ENCODE results near the gene TEKT4.
"Not testable (repeated sequence)": the region's sequence is repeated elsewhere in the genome, so short reads cannot be mapped to it uniquely, and the experiment has no call there.

TEKT4 gene

GRCh38 chr2:94876523-94876863 lies 5.3 kb downstream of the TEKT4 start:
- DNase-seq (ENCODE audit: low spot score), result no peak

DNA sequence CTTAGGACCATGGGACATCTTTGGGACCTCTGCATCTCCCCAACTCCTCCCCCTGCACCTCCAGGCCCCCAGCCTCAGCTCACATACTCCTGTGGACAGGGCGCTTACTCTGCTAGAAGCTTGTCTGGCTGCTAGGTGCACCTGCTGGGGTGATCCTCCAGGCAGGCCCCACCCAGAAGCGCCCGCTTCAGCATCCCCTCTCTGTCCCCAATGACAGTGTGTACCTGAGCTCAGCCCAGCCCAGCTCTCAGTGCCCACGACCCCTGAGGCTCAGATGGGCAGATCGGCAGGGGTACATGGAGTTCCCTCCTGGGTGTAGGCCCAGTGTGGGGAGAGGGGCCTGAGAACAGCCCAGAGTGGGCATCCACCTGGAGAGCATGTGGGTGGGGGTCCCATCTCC lies 5.9 kb downstream of the TEKT4 start:
- DNase-seq (ENCODE audit: low spot score), result no peak

GRCh38 chr2:94878575-94878974 lies 7.3 kb downstream of the TEKT4 start:
- DNase-seq (ENCODE audit: low spot score), result not testable (repeated sequence)

DNA sequence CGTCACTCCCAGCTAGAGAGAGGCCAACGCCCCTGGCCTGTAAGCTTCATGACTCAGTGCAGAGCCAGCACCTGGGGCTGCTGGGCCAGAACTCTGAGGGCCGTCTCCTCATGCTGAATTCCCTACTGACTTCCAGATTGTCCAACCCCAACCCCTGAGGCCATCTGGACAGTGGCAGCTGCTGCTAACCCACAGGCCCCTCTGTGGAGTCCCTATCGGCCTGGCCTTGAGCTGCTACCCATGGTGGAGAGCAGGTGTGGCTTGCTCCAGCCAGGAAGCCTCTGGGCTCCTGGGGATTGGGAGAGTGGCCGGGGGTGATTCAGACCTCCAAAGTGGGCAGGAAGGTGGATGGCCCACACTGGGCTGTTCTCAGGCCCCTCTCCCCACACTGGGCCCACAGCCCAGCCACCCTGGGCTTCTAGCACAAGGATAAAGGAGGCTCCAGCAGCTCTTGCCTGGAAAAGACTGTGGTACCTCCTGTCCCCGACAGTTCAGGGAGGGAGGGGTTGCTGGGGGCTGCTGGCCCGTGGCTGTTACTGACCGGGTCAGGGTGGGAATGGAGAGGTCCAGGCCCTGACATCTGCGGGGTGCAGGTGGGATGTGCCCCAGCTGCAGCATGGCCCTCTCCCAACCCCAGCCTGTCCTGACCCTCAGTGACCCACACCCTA lies 8.2 kb downstream of the TEKT4 start:
- DNase-seq (ENCODE audit: low spot score), result no peak

DNA sequence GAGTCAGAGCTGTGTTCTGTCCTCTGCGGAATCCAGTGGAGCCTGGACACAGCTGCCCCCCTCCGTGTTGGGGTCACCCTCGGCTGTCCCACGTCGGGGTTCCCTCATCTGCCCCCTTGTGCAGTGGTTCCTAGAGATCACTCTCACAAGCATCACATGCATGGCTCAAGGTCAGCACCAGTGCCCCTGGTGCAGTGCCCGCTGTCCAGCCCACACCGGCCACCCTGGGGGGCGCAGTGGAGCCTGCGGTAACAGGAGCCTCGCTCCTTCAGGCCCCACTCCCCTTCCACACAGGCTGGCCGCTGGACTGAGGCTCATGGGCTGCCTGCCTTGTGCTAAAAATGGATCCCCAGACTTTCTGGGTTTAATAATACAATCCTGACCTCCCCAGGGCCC lies 8.8 kb downstream of the TEKT4 start:
- no peak for DNase-seq (ENCODE audit: low spot score)

DNA sequence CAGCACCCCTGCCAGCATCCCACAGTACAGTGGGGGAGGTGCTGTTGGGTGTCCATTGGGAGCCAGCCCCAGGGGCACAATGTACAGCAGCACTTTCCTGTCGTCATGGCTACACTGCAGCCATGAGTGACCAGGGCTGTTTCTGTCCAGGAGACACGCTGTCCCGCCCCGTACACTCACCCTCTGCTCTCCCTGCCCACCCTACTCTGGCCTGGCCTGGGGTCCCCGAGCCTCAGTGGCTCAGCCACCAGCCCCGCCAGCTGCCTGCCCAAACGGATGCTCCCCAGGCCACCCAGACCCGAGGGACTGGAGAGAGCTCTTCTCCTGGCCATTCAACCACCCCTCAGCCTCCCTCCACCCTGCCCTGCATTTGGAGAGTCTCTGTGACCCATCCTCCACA lies 9.3 kb downstream of the TEKT4 start:
- DNase-seq (ENCODE audit: low spot score), result no peak

- DNase-seq (ENCODE audit: low spot score), result no peak
These were observed 9.8 kb downstream of the TEKT4 start for GRCh38 chr2:94881070-94881469.

- no peak for DNase-seq (ENCODE audit: low spot score)
These were observed 19.0 kb downstream of the TEKT4 start for GRCh38 chr2:94890234-94890633.

GRCh38 chr2:94895273-94895672 lies 24.0 kb downstream of the TEKT4 start:
- DNase-seq (ENCODE audit: low spot score), result not testable (repeated sequence)

DNA sequence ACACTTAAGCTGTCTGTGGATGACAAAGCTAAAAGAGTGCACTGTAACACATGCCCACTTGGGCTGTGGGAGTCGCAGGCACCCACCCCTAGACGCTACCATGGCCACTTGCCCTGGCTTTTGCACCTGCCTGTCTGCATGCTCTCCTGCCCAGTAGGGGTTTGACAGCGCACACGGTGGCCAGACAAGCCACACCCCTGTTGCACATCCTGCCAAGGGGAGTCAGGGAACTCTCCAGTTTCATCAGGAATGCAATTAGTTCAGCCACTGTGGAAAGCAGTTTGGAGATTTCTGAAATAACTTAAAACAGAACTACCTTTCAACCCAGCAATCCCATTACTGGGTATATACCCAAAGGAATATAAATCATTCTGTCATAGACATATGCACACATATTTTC lies 35.7 kb downstream of the TEKT4 start:
- DNase-seq (ENCODE audit: low spot score), result not testable (repeated sequence)

- no peak for DNase-seq (ENCODE audit: low spot score)
These were observed 52.0 kb downstream of the TEKT4 start for GRCh38 chr2:94923196-94923595.

- not testable (repeated sequence) for DNase-seq (ENCODE audit: low spot score)
These were observed 53.8 kb downstream of the TEKT4 start for GRCh38 chr2:94924999-94925398.

Data from AG08395 (cell line).